GM23338 (cell line): ENCODE measurements around the gene CUX1. TPM values are rescaled to one million over a fixed set of nuclear protein-coding genes. Genes with fewer than 3 reads are reported as not detected.

ENCODE experiments used
- ATAC-seq: fragments of 200-7000 bp; cut with Tn5 transposase; 3 replicates; pipeline ENCODE4 v1.9.1; 2020
- DNase-seq: peaks from one replicate; pipeline ENCODE4 v3.0.0-alpha.2; 2015; ENCODE audit warnings: low spot score
- H2AFZ ChIP-seq: fragments of 200-600 bp; sonication (generic); 2 replicates; pipeline ENCODE4 v1.8.0; 2016; ENCODE audit warnings: antibody characterized with exemption, mild to moderate bottlenecking, moderate library complexity
- H3F3A ChIP-seq: fragments of 200-600 bp; sonication (generic); replicated peaks from 2 replicates; pipeline ENCODE4 v1.8.0; 2017; ENCODE audit warnings: antibody characterized with exemption, mixed run types, low read depth
- H3K27ac ChIP-seq: fragments of 200-600 bp; sonication (generic); 2 replicates; pipeline ENCODE4 v1.6.1; 2016; ENCODE audit warnings: low read depth
- H3K27me3 ChIP-seq: fragments of 200-600 bp; sonication (generic); 2 replicates; pipeline ENCODE4 v1.8.0; 2016; ENCODE audit warnings: mild to moderate bottlenecking, mixed run types, moderate library complexity; ENCODE audit not compliant: insufficient read depth
- H3K36me3 ChIP-seq: fragments of 200-600 bp; sonication (generic); 2 replicates; pipeline ENCODE4 v1.8.0; 2016; ENCODE audit warnings: mild to moderate bottlenecking; ENCODE audit not compliant: insufficient read depth
- H3K4me1 ChIP-seq: fragments of 200-600 bp; sonication (generic); 2 replicates; pipeline ENCODE4 v1.8.0; 2016; ENCODE audit warnings: mild to moderate bottlenecking, moderate library complexity; ENCODE audit not compliant: insufficient read depth
- H3K4me2 ChIP-seq: fragments of 200-600 bp; sonication (generic); 2 replicates; pipeline ENCODE4 v1.7.1; 2017; ENCODE audit warnings: mixed run types
- H3K4me3 ChIP-seq: fragments of 200-600 bp; sonication (generic); 2 replicates; pipeline ENCODE4 v1.6.1; 2016; ENCODE audit warnings: mixed run types
- H3K79me2 ChIP-seq: fragments of 200-600 bp; sonication (generic); replicated peaks from 2 replicates; pipeline ENCODE4 v1.8.0; 2017; ENCODE audit warnings: mild to moderate bottlenecking; ENCODE audit not compliant: insufficient read depth
- H3K9me2 ChIP-seq: fragments of 200-600 bp; sonication (generic); 2 replicates; pipeline ENCODE4 v1.8.0; 2017; ENCODE audit not compliant: insufficient read depth
- H4K20me1 ChIP-seq: fragments of 200-600 bp; sonication (generic); replicated peaks from 2 replicates; pipeline ENCODE4 v1.8.0; 2017; ENCODE audit warnings: mild to moderate bottlenecking; ENCODE audit not compliant: insufficient read depth
- H3K27ac Mint-ChIP-seq: 2 replicates; pipeline ENCODE4 v1.8.0; 2020; ENCODE audit warnings: inconsistent platforms, mild to moderate bottlenecking, moderate library complexity, mixed read lengths
- H3K27me3 Mint-ChIP-seq: 3 replicates; pipeline ENCODE4 v1.8.0; 2022; ENCODE audit warnings: low read depth, mild to moderate bottlenecking, moderate library complexity, mixed read lengths, inconsistent platforms; ENCODE audit not compliant: insufficient read depth, poor library complexity
- H3K36me3 Mint-ChIP-seq: 3 replicates; pipeline ENCODE4 v1.8.0; 2021; ENCODE audit warnings: low read depth, mild to moderate bottlenecking, inconsistent platforms, moderate library complexity, mixed read lengths
- H3K4me1 Mint-ChIP-seq: 3 replicates; pipeline ENCODE4 v1.8.0; 2020; ENCODE audit warnings: mild to moderate bottlenecking, inconsistent platforms, mixed read lengths
- H3K4me3 Mint-ChIP-seq: 3 replicates; pipeline ENCODE4 v1.8.0; 2021; ENCODE audit warnings: moderate library complexity, mild to moderate bottlenecking, inconsistent platforms, mixed read lengths
- H3K9me3 Mint-ChIP-seq: 3 replicates; pipeline ENCODE4 v1.8.0; 2020; ENCODE audit warnings: moderate library complexity, mild to moderate bottlenecking, inconsistent platforms, mixed read lengths
- CREB1 ChIP-seq: fragments of 250-450 bp; sonication (Bioruptor Pico); IDR thresholded peaks from 2 replicates; pipeline ENCODE4 v1.5.0; 2020; ENCODE audit warnings: low read depth, mild to moderate bottlenecking, moderate library complexity
- CTCF ChIP-seq, 2 experiments: fragments of 200-600 bp in 1 of 2; sonication (generic) in 1 of 2; conservative IDR thresholded peaks; 2 replicates each; pipeline versions ENCODE4 v1.5.1 to v1.6.1; 2016 to 2017; ENCODE audit warnings: antibody characterized with exemption in 2 of 2, low read depth in 2 of 2, mild to moderate bottlenecking in 2 of 2, moderate library complexity in 1 of 2
- EZH2 ChIP-seq: fragments of 200-600 bp; sonication (generic); IDR thresholded peaks from one replicate; pipeline ENCODE4 v1.8.0; 2017; ENCODE audit warnings: antibody characterized with exemption, mild to moderate bottlenecking, low read depth; ENCODE audit not compliant: unreplicated experiment
- EZH2phosphoT487 ChIP-seq: fragments of 200-600 bp; sonication (generic); IDR thresholded peaks from one replicate; pipeline ENCODE4 v1.8.1; 2018; ENCODE audit warnings: antibody characterized with exemption; ENCODE audit not compliant: unreplicated experiment
- JUNB ChIP-seq: IDR thresholded peaks from one replicate; pipeline ENCODE4 v1.6.1; 2016; ENCODE audit warnings: antibody characterized with exemption; ENCODE audit not compliant: unreplicated experiment
- NANOG ChIP-seq: IDR thresholded peaks from 2 replicates; pipeline ENCODE4 v1.6.1; 2016; ENCODE audit warnings: antibody characterized with exemption, borderline replicate concordance
- POLR2AphosphoS5 ChIP-seq: IDR thresholded peaks from 2 replicates; pipeline ENCODE4 v1.6.1; 2016; ENCODE audit warnings: antibody characterized with exemption, low read depth
- STAT1 ChIP-seq: IDR thresholded peaks from one replicate; pipeline ENCODE4 v1.6.1; 2016; ENCODE audit warnings: antibody characterized with exemption; ENCODE audit not compliant: unreplicated experiment
- ZNF114 ChIP-seq: fragments of 250-450 bp; sonication (Bioruptor Pico); IDR thresholded peaks from 2 replicates; pipeline ENCODE4 v1.5.0; 2020; ENCODE audit warnings: mild to moderate bottlenecking, moderate library complexity
- ZNF331 ChIP-seq: fragments of 250-450 bp; sonication (Bioruptor Pico); IDR thresholded peaks from 2 replicates; pipeline ENCODE4 v1.5.0; 2020; ENCODE audit warnings: low read depth, mild to moderate bottlenecking, moderate library complexity
- polyA plus RNA-seq: library from polyadenylated mRNA; unstranded; fragments of >200 nt; fragmentation: Nextera tagmentation; extraction: Ambion mirVana; gene quantifications from 2 replicates; pipeline ENCODE4 v1.2.1, GENCODE V29; 2016
- total RNA-seq: library from RNA; depleted of rRNA; stranded (reverse); fragments of >200 nt; shearing (Covaris generic); gene quantifications from 2 replicates; pipeline ENCODE4 v1.2.3, GENCODE V29; 2014
- TF ChIP-seq, protein P1 (sequence below): fragments of 250-450 bp; sonication (Bioruptor Pico); IDR thresholded peaks from 2 replicates; pipeline ENCODE4 v1.5.0; 2020; ENCODE audit warnings: mild to moderate bottlenecking, moderate library complexity
- TF ChIP-seq, protein P2 (sequence below): IDR thresholded peaks from 2 replicates; pipeline ENCODE4 v1.6.1; 2016; ENCODE audit warnings: antibody characterized with exemption
- TF ChIP-seq, protein P3 (sequence below): IDR thresholded peaks from one replicate; pipeline ENCODE4 v1.6.1; 2018; ENCODE audit warnings: antibody characterized with exemption; ENCODE audit not compliant: unreplicated experiment

The CUX1 gene
- total and polyA plus RNA-seq, 2 experiments from 2014 or later: 49.9 to 64.0 TPM

GRCh38 chr7:102239206-102239820, 421.9 kb downstream of the CUX1 start:
- H3K27me3 ChIP-seq: no peaks in the 10 kb centered on the region
- no peaks in the 10 kb centered on the region for H3K4me1 Mint-ChIP-seq
- H3K4me1 ChIP-seq: no peaks in the 10 kb centered on the region
- ATAC-seq (no peak), DNase-seq (no peak)
- H3K36me3 ChIP-seq: peaks cover 7% of the 10 kb centered on the region; the same call in 1 of the 2 replicates
- H3K27me3 Mint-ChIP-seq: peaks cover 6% of the 10 kb centered on the region
- TF ChIP-seq STAT1 (no peak), CTCF (conservative IDR thresholded peaks at IDR 0.05; ENCODE audit: low read depth in 2 of 2) (no peak), EZH2 (no peak), POLR2AphosphoS5 (no peak), ZNF114 (CRISPR knock-in tag) (no peak), NANOG (no peak), CREB1 (CRISPR knock-in tag) (no peak), EZH2phosphoT487 (no peak), JUNB (no peak), ZNF331 (no peak)
- TF ChIP-seq, protein P1, sequence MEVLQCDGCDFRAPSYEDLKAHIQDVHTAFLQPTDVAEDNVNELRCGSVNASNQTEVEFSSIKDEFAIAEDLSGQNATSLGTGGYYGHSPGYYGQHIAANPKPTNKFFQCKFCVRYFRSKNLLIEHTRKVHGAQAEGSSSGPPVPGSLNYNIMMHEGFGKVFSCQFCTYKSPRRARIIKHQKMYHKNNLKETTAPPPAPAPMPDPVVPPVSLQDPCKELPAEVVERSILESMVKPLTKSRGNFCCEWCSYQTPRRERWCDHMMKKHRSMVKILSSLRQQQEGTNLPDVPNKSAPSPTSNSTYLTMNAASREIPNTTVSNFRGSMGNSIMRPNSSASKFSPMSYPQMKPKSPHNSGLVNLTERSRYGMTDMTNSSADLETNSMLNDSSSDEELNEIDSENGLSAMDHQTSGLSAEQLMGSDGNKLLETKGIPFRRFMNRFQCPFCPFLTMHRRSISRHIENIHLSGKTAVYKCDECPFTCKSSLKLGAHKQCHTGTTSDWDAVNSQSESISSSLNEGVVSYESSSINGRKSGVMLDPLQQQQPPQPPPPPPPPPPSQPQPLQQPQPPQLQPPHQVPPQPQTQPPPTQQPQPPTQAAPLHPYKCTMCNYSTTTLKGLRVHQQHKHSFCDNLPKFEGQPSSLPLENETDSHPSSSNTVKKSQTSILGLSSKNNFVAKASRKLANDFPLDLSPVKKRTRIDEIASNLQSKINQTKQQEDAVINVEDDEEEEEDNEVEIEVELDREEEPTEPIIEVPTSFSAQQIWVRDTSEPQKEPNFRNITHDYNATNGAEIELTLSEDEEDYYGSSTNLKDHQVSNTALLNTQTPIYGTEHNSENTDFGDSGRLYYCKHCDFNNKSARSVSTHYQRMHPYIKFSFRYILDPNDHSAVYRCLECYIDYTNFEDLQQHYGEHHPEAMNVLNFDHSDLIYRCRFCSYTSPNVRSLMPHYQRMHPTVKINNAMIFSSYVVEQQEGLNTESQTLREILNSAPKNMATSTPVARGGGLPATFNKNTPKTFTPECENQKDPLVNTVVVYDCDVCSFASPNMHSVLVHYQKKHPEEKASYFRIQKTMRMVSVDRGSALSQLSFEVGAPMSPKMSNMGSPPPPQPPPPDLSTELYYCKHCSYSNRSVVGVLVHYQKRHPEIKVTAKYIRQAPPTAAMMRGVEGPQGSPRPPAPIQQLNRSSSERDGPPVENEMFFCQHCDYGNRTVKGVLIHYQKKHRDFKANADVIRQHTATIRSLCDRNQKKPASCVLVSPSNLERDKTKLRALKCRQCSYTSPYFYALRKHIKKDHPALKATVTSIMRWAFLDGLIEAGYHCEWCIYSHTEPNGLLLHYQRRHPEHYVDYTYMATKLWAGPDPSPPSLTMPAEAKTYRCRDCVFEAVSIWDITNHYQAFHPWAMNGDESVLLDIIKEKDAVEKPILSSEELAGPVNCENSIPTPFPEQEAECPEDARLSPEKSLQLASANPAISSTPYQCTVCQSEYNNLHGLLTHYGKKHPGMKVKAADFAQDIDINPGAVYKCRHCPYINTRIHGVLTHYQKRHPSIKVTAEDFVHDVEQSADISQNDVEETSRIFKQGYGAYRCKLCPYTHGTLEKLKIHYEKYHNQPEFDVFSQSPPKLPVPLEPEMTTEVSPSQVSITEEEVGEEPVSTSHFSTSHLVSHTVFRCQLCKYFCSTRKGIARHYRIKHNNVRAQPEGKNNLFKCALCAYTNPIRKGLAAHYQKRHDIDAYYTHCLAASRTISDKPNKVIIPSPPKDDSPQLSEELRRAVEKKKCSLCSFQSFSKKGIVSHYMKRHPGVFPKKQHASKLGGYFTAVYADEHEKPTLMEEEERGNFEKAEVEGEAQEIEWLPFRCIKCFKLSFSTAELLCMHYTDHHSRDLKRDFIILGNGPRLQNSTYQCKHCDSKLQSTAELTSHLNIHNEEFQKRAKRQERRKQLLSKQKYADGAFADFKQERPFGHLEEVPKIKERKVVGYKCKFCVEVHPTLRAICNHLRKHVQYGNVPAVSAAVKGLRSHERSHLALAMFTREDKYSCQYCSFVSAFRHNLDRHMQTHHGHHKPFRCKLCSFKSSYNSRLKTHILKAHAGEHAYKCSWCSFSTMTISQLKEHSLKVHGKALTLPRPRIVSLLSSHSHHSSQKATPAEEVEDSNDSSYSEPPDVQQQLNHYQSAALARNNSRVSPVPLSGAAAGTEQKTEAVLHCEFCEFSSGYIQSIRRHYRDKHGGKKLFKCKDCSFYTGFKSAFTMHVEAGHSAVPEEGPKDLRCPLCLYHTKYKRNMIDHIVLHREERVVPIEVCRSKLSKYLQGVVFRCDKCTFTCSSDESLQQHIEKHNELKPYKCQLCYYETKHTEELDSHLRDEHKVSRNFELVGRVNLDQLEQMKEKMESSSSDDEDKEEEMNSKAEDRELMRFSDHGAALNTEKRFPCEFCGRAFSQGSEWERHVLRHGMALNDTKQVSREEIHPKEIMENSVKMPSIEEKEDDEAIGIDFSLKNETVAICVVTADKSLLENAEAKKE: no peak
- TF ChIP-seq, protein P2, sequence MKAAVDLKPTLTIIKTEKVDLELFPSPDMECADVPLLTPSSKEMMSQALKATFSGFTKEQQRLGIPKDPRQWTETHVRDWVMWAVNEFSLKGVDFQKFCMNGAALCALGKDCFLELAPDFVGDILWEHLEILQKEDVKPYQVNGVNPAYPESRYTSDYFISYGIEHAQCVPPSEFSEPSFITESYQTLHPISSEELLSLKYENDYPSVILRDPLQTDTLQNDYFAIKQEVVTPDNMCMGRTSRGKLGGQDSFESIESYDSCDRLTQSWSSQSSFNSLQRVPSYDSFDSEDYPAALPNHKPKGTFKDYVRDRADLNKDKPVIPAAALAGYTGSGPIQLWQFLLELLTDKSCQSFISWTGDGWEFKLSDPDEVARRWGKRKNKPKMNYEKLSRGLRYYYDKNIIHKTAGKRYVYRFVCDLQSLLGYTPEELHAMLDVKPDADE: no peak
- TF ChIP-seq, protein P3, sequence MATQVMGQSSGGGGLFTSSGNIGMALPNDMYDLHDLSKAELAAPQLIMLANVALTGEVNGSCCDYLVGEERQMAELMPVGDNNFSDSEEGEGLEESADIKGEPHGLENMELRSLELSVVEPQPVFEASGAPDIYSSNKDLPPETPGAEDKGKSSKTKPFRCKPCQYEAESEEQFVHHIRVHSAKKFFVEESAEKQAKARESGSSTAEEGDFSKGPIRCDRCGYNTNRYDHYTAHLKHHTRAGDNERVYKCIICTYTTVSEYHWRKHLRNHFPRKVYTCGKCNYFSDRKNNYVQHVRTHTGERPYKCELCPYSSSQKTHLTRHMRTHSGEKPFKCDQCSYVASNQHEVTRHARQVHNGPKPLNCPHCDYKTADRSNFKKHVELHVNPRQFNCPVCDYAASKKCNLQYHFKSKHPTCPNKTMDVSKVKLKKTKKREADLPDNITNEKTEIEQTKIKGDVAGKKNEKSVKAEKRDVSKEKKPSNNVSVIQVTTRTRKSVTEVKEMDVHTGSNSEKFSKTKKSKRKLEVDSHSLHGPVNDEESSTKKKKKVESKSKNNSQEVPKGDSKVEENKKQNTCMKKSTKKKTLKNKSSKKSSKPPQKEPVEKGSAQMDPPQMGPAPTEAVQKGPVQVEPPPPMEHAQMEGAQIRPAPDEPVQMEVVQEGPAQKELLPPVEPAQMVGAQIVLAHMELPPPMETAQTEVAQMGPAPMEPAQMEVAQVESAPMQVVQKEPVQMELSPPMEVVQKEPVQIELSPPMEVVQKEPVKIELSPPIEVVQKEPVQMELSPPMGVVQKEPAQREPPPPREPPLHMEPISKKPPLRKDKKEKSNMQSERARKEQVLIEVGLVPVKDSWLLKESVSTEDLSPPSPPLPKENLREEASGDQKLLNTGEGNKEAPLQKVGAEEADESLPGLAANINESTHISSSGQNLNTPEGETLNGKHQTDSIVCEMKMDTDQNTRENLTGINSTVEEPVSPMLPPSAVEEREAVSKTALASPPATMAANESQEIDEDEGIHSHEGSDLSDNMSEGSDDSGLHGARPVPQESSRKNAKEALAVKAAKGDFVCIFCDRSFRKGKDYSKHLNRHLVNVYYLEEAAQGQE: no peak
- no peaks in the 10 kb centered on the region for H3K79me2 ChIP-seq
- no peak overlapping the region for H3K27ac Mint-ChIP-seq
- peaks cover 12% of the 10 kb centered on the region; the same call in 1 of the 2 replicates for H4K20me1 ChIP-seq
- no peak overlapping the region for H3K4me3 Mint-ChIP-seq
- H3K9me2 ChIP-seq: no peaks in the 10 kb centered on the region
- no peak overlapping the region for H3K4me3 ChIP-seq
- H3F3A ChIP-seq: 0 out of 2 replicates have a peak, but pooled peaks cover 2% of the 10 kb centered on the region
- peaks cover 24% of the 10 kb centered on the region for H3K36me3 Mint-ChIP-seq
- no peak overlapping the region for H3K4me2 ChIP-seq
- no peak overlapping the region for H2AFZ ChIP-seq
- peak overlapping the region; percentile 32; the same call in 1 of the 2 replicates for H3K27ac ChIP-seq
- H3K9me3 Mint-ChIP-seq: no peaks in the 10 kb centered on the region
